ENCODE data around the gene EIF3L. TPM values are rescaled to one million over a fixed set of nuclear protein-coding genes. Genes with fewer than 3 reads are reported as not detected.

The EIF3L gene
- total RNA-seq, 1 experiment from 2014 or later, result 739 TPM

DNA sequence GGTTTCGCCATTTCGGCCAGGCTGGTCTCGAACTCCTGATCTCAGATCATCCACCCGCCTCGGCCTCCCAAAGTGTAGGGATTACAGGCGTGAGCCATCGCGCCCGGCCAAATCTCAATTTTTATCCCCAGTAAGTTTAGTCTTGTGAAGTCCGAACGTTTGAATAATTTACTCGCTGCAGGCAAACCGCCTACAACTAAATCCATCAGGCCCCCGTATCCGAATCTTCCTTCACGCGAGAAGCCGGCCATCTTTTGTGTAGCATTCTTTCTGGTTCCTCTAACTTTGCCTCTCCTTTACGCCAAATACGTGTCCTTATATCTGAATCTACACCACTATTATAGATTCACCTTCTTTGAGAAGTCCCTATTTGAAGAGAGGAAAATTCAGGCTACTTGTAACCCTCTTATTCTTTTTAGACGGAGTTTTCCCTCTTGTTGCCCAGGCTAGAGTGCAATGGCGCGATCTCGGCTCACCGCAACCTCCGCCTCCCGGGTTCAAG is 581 bp upstream of the EIF3L start:
- peak overlapping the region; percentile 93; the same call in 1 of the 2 replicates for H3K14ac ChIP-seq (ENCODE audit: insufficient read depth, low read length)
- H3K4ac ChIP-seq (ENCODE audit: low read depth, low read length), result peak overlapping the region; percentile 90
- H3K27ac ChIP-seq (ENCODE audit: insufficient read length, low read depth, low read length), result peak overlapping the region; percentile 90
- Mint-ChIP-seq H3K4me3 (peak overlapping the region; percentile 91 to 93), H3K36me3 (ENCODE audit: insufficient read depth in 1 of 3, low read depth in 3 of 3) (peaks cover 33 to 40% (median 37%) of the 10 kb centered on the region in 3 experiments; a peak in 6 of 7 replicates), H3K27me3 (ENCODE audit: low read depth) (no peaks in the 10 kb centered on the region), H3K9me3 (no peaks in the 10 kb centered on the region), H3K4me1 (peaks cover 11 to 25% of the 10 kb centered on the region in 2 experiments), H3K27ac (peak overlapping the region; percentile 97 to 100 (median 97))
- no peak overlapping the region for H2BK20ac ChIP-seq (ENCODE audit: low read depth, low read length, poor library complexity, severe bottlenecking)
- peaks cover 10% of the 10 kb centered on the region for H3K79me2 ChIP-seq (ENCODE audit: insufficient read depth, low read length)
- H4K5ac ChIP-seq (ENCODE audit: insufficient read length, low read depth, low read length), result no peak overlapping the region
- H2BK120ac ChIP-seq (ENCODE audit: low read depth, low read length, poor library complexity, severe bottlenecking), result no peak overlapping the region
- H2BK12ac ChIP-seq (ENCODE audit: insufficient read length, low read depth, low read length), result no peak overlapping the region
- H3K9ac ChIP-seq (ENCODE audit: extremely low read depth, insufficient read length, low read length), result peak overlapping the region; percentile 98
- DNase-seq, result no peak
- H4K91ac ChIP-seq (ENCODE audit: insufficient read length, low read depth, low read length), result no peak overlapping the region
- H3K9me3 ChIP-seq (ENCODE audit: control insufficient read depth, low read depth, low read length), result no peaks in the 10 kb centered on the region
- no peak overlapping the region for H3K56ac ChIP-seq (ENCODE audit: insufficient read length, low read depth, low read length)
- H4K20me1 ChIP-seq (ENCODE audit: control insufficient read depth, insufficient read depth, insufficient read length), result no peaks in the 10 kb centered on the region
- H3K23me2 ChIP-seq (ENCODE audit: insufficient read length, low read depth, low read length, poor library complexity, severe bottlenecking), result peaks cover 6% of the 10 kb centered on the region
- H3K27me3 ChIP-seq (ENCODE audit: insufficient read depth, low read length), result 0 out of 2 replicates have a peak, but pooled peaks cover 2% of the 10 kb centered on the region
- H2AFZ ChIP-seq (ENCODE audit: low read length), result no peak overlapping the region
- H2BK5ac ChIP-seq (ENCODE audit: insufficient read length, low read length), result no peak overlapping the region
- H2BK15ac ChIP-seq (ENCODE audit: low read depth, low read length), result no peak overlapping the region
- H3K4me2 ChIP-seq (ENCODE audit: insufficient read depth, insufficient read length, low read length), result peak overlapping the region; percentile 100
- H3K79me1 ChIP-seq (ENCODE audit: insufficient read depth, low read depth, low read length, poor library complexity, severe bottlenecking), result peaks cover 15% of the 10 kb centered on the region
- TF ChIP-seq, protein P1, sequence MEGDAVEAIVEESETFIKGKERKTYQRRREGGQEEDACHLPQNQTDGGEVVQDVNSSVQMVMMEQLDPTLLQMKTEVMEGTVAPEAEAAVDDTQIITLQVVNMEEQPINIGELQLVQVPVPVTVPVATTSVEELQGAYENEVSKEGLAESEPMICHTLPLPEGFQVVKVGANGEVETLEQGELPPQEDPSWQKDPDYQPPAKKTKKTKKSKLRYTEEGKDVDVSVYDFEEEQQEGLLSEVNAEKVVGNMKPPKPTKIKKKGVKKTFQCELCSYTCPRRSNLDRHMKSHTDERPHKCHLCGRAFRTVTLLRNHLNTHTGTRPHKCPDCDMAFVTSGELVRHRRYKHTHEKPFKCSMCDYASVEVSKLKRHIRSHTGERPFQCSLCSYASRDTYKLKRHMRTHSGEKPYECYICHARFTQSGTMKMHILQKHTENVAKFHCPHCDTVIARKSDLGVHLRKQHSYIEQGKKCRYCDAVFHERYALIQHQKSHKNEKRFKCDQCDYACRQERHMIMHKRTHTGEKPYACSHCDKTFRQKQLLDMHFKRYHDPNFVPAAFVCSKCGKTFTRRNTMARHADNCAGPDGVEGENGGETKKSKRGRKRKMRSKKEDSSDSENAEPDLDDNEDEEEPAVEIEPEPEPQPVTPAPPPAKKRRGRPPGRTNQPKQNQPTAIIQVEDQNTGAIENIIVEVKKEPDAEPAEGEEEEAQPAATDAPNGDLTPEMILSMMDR (conservative IDR thresholded peaks at IDR 0.05), result no peak
- H3K23ac ChIP-seq (ENCODE audit: insufficient read length, low read depth, low read length), result no peak overlapping the region
- H3K4me1 ChIP-seq (ENCODE audit: insufficient read depth, low read length), result no peaks in the 10 kb centered on the region
- WGBS (ENCODE audit: extremely low coverage, insufficient read length, low lambda C conversion rate), result no CpG with 5 or more reads among the region's 27 CpGs
- H3K18ac ChIP-seq (ENCODE audit: insufficient read length, low read depth, low read length), result peak overlapping the region; percentile 76
- no peak overlapping the region for H2AK5ac ChIP-seq (ENCODE audit: insufficient read length, low read length)
- peak overlapping the region; percentile 90 for H3T11ph ChIP-seq (ENCODE audit: low read length)
- no peak overlapping the region for H4K8ac ChIP-seq (replicated peaks; ENCODE audit: insufficient read length, low read depth, low read length)

Data from H9 (cell line).